GM19328 (cell line): Measurements from ENCODE around the gene ARHGEF9.
A peak's percentile ranks its signal among the peaks of the same experiment; 100 is the strongest.
"Not testable (repeated sequence)": the region's sequence is repeated elsewhere in the genome, so short reads cannot be mapped to it uniquely, and the experiment has no call there.

Experiments
- ATAC-seq: cut with Tn5 transposase; IDR thresholded peaks from one replicate; pipeline ENCODE4 v1.9.1; 2021; ENCODE audit warnings: mild to moderate bottlenecking, moderate library complexity; ENCODE audit not compliant: unreplicated experiment

Gene ARHGEF9

GRCh38 chrX:63784902-63785707 is at the start of gene ARHGEF9:
Gene ARHGEF9 (minus strand): TSS chrX:63785214. CDS start chrX:63785145, 69 bp downstream.
- no peak for ATAC-seq

- not testable (repeated sequence) for ATAC-seq
Observed at GRCh38 chrX:63825446-63825845, 40.4 kb upstream of the ARHGEF9 start.

GRCh38 chrX:63818156-63818555 is 33.1 kb upstream of the ARHGEF9 start:
- ATAC-seq: no peak

- no peak for ATAC-seq
Observed at GRCh38 chrX:63817696-63818095, 32.7 kb upstream of the ARHGEF9 start.

GRCh38 chrX:63812823-63813222 is 27.8 kb upstream of the ARHGEF9 start:
- ATAC-seq: no peak

- no peak for ATAC-seq
Observed at GRCh38 chrX:63810746-63811145, 25.7 kb upstream of the ARHGEF9 start.

GRCh38 chrX:63809173-63809572 is 24.2 kb upstream of the ARHGEF9 start:
- no peak for ATAC-seq

GRCh38 chrX:63795406-63795805 is 10.4 kb upstream of the ARHGEF9 start:
- ATAC-seq: not testable (repeated sequence)

GRCh38 chrX:63785708-63786040 is 660 bp upstream of the ARHGEF9 start:
- no peak for ATAC-seq

GRCh38 chrX:63784346-63784901 is 590 bp downstream of the ARHGEF9 start:
- ATAC-seq: no peak

GRCh38 chrX:63782515-63782914 is 2.5 kb downstream of the ARHGEF9 start:
- ATAC-seq: no peak

- no peak for ATAC-seq
Observed at GRCh38 chrX:63768760-63769159, 16.3 kb downstream of the ARHGEF9 start.

GRCh38 chrX:63765712-63766111 is 19.3 kb downstream of the ARHGEF9 start:
- ATAC-seq: no peak

- no peak for ATAC-seq
Observed at GRCh38 chrX:63764946-63765345, 20.1 kb downstream of the ARHGEF9 start.

GRCh38 chrX:63761639-63762038 is 23.4 kb downstream of the ARHGEF9 start:
- peak; percentile 69 for ATAC-seq

- no peak for ATAC-seq
Observed at GRCh38 chrX:63758011-63758410, 27.0 kb downstream of the ARHGEF9 start.

GRCh38 chrX:63755892-63756291 is 29.1 kb downstream of the ARHGEF9 start:
- ATAC-seq: no peak

- peak; percentile 92 for ATAC-seq
Observed at GRCh38 chrX:63754860-63755579, 30.0 kb downstream of the ARHGEF9 start.

GRCh38 chrX:63754136-63754859 is 30.7 kb downstream of the ARHGEF9 start:
- ATAC-seq: peak; percentile 30

GRCh38 chrX:63751481-63751880 is 33.5 kb downstream of the ARHGEF9 start:
- ATAC-seq: no peak

- ATAC-seq: no peak
Observed at GRCh38 chrX:63750811-63751210, 34.2 kb downstream of the ARHGEF9 start.
